Lung (tissue), 12 donors: Measurements from ENCODE around the gene DYNLRB2. TPM values are rescaled to one million over a fixed set of nuclear protein-coding genes. Genes with fewer than 3 reads are reported as not detected.

ENCODE experiments used
- ATAC-seq: fragments of 200-7000 bp; cut with Tn5 transposase; one replicate; pipeline ENCODE4 v1.9.1; 2020; ENCODE audit warnings: moderate number of reproducible peaks; ENCODE audit not compliant: insufficient read depth, low FRiP score
- DNase-seq, 3 donors: peaks; one replicate each; pipeline ENCODE4 v3.0.0-alpha.2; 2013 to 2017
- H3K27ac ChIP-seq, 2 donors: one replicate each; pipeline ENCODE4 v1.5.1; 2013; ENCODE audit warnings: mild to moderate bottlenecking in 2 of 2, moderate library complexity in 2 of 2, control low read depth in 1 of 2, inconsistent platforms in 1 of 2, low read depth in 1 of 2, low read length in 1 of 2
- H3K27me3 ChIP-seq, 3 donors: one replicate each; pipeline ENCODE4 v1.5.1; 2013; ENCODE audit warnings: low read length in 2 of 3; ENCODE audit not compliant: control insufficient read depth in 3 of 3, insufficient read depth in 3 of 3
- H3K36me3 ChIP-seq, 4 donors: one replicate each; pipeline ENCODE4 v1.5.1; 2013; ENCODE audit warnings: low read length in 4 of 4, mild to moderate bottlenecking in 1 of 4, moderate library complexity in 1 of 4; ENCODE audit not compliant: control insufficient read depth in 4 of 4, insufficient read depth in 4 of 4
- H3K4me1 ChIP-seq, 5 donors: one replicate each; pipeline ENCODE4 v1.5.1; 2013; ENCODE audit warnings: low read length in 5 of 5, mild to moderate bottlenecking in 2 of 5, moderate library complexity in 1 of 5; ENCODE audit not compliant: control insufficient read depth in 5 of 5, insufficient read depth in 5 of 5
- H3K4me3 ChIP-seq: one replicate; pipeline ENCODE4 v1.5.1; 2013; ENCODE audit warnings: mild to moderate bottlenecking, control low read depth, moderate library complexity
- H3K9ac ChIP-seq, 2 donors: one replicate each; pipeline ENCODE4 v1.5.1; 2013; ENCODE audit warnings: low read length in 2 of 2, control low read depth in 1 of 2; ENCODE audit not compliant: insufficient read depth in 1 of 2
- H3K9me3 ChIP-seq, 4 donors: one replicate each; pipeline ENCODE4 v1.5.1; 2013; ENCODE audit warnings: low read length in 3 of 4, mild to moderate bottlenecking in 1 of 4, moderate library complexity in 1 of 4; ENCODE audit not compliant: control insufficient read depth in 4 of 4, insufficient read depth in 3 of 4
- WGBS, 2 donors: extraction: QIAGEN DNeasy Blood & Tissue Kit; methylation state at CpG; one replicate each; pipeline ENCODE4 v1.1.7; 2013; 5-methylcytosine and 5-hydroxymethylcytosine counted together
- polyA plus RNA-seq, 2 donors: library from polyadenylated mRNA; stranded (reverse); fragments of 200-250 nt; gene quantifications; one replicate each; pipeline ENCODE4 v1.2.1, GENCODE V29; 2013
- total RNA-seq, 2 donors: library from RNA; depleted of rRNA in 1 of 2; stranded (reverse); fragments of >200 nt in 1 of 2; gene quantifications; one replicate each; pipeline ENCODE4 v1.2.1, GENCODE V29; 2014 to 2021
- TF ChIP-seq, protein P1 (sequence below): IDR thresholded peaks from 2 replicates; pipeline ENCODE4 v1.5.1; 2012; ENCODE audit warnings: mild to moderate bottlenecking; ENCODE audit errors: control extremely low read depth, extremely low read depth
- donor health status: control.
- donor health status: control.
- donor health status: Bipolar disorder and iron deficiency.
- donor health status: healthy.
- donor health status: DM: yes; HTN: yes; CAD: no.

The DYNLRB2 gene
- total and polyA plus RNA-seq, 4 donors, result 15.8 to 20.9 (median 17.6) TPM

DNA sequence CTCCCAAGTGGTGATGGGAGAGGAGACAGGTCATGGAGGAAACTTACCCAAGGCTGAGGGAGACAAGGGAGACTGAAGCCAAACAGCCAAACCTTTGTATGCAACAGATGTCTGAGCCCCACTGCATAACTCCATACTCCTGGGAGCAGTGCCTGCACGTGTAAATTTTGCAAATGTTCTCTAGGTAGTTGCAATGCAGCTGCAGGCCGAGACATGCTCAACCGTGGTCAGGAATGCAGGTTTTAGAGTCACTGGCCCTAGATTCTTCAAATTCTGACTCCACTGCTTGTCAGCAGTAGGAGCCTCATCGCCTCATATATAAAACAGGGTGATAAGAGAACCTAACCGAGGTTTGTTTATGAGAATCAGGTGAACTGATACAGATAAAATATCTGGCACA, 11.5 kb downstream of the DYNLRB2 start:
- H3K4me1 ChIP-seq, result no peaks in the 10 kb centered on the region
- ATAC-seq, result no peak
- H3K36me3 ChIP-seq, result no peaks in the 10 kb centered on the region
- H3K9me3 ChIP-seq, result no peaks in the 10 kb centered on the region
- H3K27me3 ChIP-seq, result peaks cover 0 to 4% (median 0%) of the 10 kb centered on the region in 3 donors
- no peak overlapping the region for H3K27ac ChIP-seq
- H3K4me3 ChIP-seq, result no peak overlapping the region
- no peak for DNase-seq
- H3K9ac ChIP-seq, result no peak overlapping the region
- WGBS, 2 donors, result 62 to 75% methylated on average over 5 of the region's 5 CpGs
- TF ChIP-seq, protein P1, sequence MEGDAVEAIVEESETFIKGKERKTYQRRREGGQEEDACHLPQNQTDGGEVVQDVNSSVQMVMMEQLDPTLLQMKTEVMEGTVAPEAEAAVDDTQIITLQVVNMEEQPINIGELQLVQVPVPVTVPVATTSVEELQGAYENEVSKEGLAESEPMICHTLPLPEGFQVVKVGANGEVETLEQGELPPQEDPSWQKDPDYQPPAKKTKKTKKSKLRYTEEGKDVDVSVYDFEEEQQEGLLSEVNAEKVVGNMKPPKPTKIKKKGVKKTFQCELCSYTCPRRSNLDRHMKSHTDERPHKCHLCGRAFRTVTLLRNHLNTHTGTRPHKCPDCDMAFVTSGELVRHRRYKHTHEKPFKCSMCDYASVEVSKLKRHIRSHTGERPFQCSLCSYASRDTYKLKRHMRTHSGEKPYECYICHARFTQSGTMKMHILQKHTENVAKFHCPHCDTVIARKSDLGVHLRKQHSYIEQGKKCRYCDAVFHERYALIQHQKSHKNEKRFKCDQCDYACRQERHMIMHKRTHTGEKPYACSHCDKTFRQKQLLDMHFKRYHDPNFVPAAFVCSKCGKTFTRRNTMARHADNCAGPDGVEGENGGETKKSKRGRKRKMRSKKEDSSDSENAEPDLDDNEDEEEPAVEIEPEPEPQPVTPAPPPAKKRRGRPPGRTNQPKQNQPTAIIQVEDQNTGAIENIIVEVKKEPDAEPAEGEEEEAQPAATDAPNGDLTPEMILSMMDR, result no peak

DNA sequence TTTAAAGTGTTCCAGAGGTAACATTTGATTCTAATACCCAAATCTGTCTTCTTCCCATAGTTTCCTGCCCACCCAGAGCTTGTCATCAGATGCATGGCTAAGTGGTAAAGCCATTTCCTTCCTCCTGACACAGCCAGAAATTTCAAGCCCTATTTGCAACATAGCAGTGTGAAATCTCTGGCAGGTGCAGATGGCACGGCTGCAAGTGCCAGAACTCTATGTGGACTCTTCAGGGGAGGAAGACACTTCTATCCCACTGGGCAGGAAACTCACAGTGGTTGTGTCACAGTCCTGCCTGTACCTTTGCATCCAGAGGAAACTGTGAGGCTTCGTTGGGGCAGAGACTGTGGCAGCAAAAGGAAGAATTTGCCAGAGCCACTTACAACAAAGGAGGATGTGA, 13.2 kb downstream of the DYNLRB2 start:
- TF ChIP-seq, protein P1, result no peak
- WGBS, 2 donors, result 3 to 14% methylated on average over 2 of the region's 2 CpGs

DNA sequence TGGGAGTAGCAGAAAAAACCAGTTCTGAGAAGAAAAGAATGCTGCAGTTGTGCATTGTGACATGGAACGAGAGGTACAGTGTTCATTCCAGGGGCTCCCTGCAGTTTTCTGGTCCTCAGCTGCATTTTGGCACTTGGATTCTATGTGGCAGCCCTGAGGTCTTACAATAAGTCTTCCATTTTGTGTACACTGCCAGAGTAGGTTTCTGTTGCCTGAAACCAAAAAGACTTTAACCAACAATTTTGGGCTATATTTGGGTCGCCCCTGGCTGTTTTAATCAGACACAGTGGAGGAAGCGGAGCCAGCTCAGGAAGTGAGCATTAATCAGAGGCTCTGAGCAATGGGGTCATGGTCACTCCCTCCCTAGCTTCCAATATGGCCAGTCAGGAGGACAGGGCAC, 15.7 kb downstream of the DYNLRB2 start:
- no peak overlapping the region for H3K27ac ChIP-seq
- no peak for ATAC-seq
- TF ChIP-seq, protein P1, result no peak
- H3K4me1 ChIP-seq, result no peaks in the 10 kb centered on the region
- no peaks in the 10 kb centered on the region for H3K9me3 ChIP-seq
- no peak for DNase-seq
- no peak overlapping the region for H3K4me3 ChIP-seq
- peaks cover 0 to 4% (median 0%) of the 10 kb centered on the region in 3 donors for H3K27me3 ChIP-seq
- H3K9ac ChIP-seq, result no peak overlapping the region
- H3K36me3 ChIP-seq, result no peaks in the 10 kb centered on the region
- WGBS, 2 donors, result 63 to 70% methylated on average over 3 of the region's 3 CpGs

More for the DNA sequence above, 13.2 kb downstream of the DYNLRB2 start:
- H3K9me3 ChIP-seq, result no peaks in the 10 kb centered on the region
- no peak for DNase-seq
- no peak overlapping the region for H3K4me3 ChIP-seq
- no peak overlapping the region for H3K27ac ChIP-seq
- no peak for ATAC-seq
- no peak overlapping the region for H3K9ac ChIP-seq
- peaks cover 0 to 4% (median 0%) of the 10 kb centered on the region in 3 donors for H3K27me3 ChIP-seq
- H3K36me3 ChIP-seq, result no peaks in the 10 kb centered on the region
- no peaks in the 10 kb centered on the region for H3K4me1 ChIP-seq

DNA sequence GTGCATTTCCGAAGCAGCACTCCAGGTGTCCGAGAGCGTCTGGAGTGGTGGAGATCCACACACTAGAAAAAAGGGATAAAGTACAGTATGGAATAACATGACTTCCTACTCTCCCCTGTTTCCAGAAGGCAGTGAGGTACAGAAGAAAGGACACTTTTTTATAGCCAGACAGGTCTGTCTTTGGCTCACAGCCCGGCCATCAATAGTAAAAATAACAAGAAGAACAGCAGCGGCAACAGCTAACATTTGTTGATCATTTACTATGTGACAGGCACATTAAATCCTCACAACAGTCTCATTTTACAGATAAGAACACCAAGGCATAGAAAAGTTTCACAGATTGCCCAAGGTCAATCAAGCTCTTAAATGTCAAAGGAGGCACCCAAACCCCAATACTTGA, 16.2 kb downstream of the DYNLRB2 start:
- Histone ChIP-seq H3K27ac (no peak overlapping the region), H3K9ac (no peak overlapping the region), H3K4me1 (no peaks in the 10 kb centered on the region), H3K4me3 (no peak overlapping the region), H3K36me3 (no peaks in the 10 kb centered on the region), H3K9me3 (no peaks in the 10 kb centered on the region), H3K27me3 (peaks cover 0 to 3% (median 0%) of the 10 kb centered on the region in 3 donors)
- no peak for ATAC-seq
- no peak for DNase-seq
- whole genome bisulfite sequencing, 2 donors, result 90 to 94% methylated on average over 5 of the region's 5 CpGs
- TF ChIP-seq, protein P1, result no peak
